IMR-90 (cell line): ENCODE data around the gene IQGAP2.

Experiments
- CEBPB ChIP-seq: IDR thresholded peaks from 2 replicates; pipeline ENCODE4 v1.6.1; 2012; ENCODE audit warnings: low read depth, low read length, improper control_type of control experiment
- CHD1 ChIP-seq: IDR thresholded peaks from 2 replicates; pipeline ENCODE4 v1.6.1; 2012; ENCODE audit warnings: low read depth, low read length, improper control_type of control experiment
- MAFK ChIP-seq: IDR thresholded peaks from 2 replicates; pipeline ENCODE4 v1.6.1; 2012; ENCODE audit warnings: low read depth, low read length, improper control_type of control experiment
- MXI1 ChIP-seq: IDR thresholded peaks from 2 replicates; pipeline ENCODE4 v1.6.1; 2012; ENCODE audit warnings: low read depth, mild to moderate bottlenecking, low read length, moderate library complexity, borderline replicate concordance
- POLR2A ChIP-seq: IDR thresholded peaks from 2 replicates; pipeline ENCODE4 v1.6.1; 2012; ENCODE audit warnings: mild to moderate bottlenecking, low read depth, low read length
- RAD21 ChIP-seq: IDR thresholded peaks from 2 replicates; pipeline ENCODE4 v1.6.1; 2012; ENCODE audit warnings: low read length, improper control_type of control experiment
- RCOR1 ChIP-seq: IDR thresholded peaks from 2 replicates; pipeline ENCODE4 v1.6.1; 2012; ENCODE audit warnings: mild to moderate bottlenecking, low read length, improper control_type of control experiment; ENCODE audit not compliant: insufficient replicate concordance
- RFX5 ChIP-seq: IDR thresholded peaks from 2 replicates; pipeline ENCODE4 v1.8.0; 2012; ENCODE audit warnings: low read depth, mild to moderate bottlenecking, low read length, moderate library complexity
- SMC3 ChIP-seq: fragments of 150-350 bp; IDR thresholded peaks from 2 replicates; pipeline ENCODE4 v1.6.1; 2016; ENCODE audit warnings: low read depth, mild to moderate bottlenecking, antibody characterized with exemption, low read length, moderate library complexity
- TF ChIP-seq, protein P1 (sequence below): conservative IDR thresholded peaks from 2 replicates; pipeline ENCODE4 v1.5.1; 2012; ENCODE audit warnings: mild to moderate bottlenecking, low read depth, low read length, improper control_type of control experiment
- TF ChIP-seq, protein P2 (sequence below): fragments of 150-350 bp; IDR thresholded peaks from 2 replicates; pipeline ENCODE4 v1.6.1; 2016; ENCODE audit warnings: low read depth, mild to moderate bottlenecking, low read length, moderate library complexity, borderline replicate concordance
- TF ChIP-seq, protein P3 (sequence below): fragments of 150-350 bp; IDR thresholded peaks from 2 replicates; pipeline ENCODE4 v1.6.1; 2017; ENCODE audit warnings: mild to moderate bottlenecking, antibody characterized with exemption, low read length, low read depth

DNA sequence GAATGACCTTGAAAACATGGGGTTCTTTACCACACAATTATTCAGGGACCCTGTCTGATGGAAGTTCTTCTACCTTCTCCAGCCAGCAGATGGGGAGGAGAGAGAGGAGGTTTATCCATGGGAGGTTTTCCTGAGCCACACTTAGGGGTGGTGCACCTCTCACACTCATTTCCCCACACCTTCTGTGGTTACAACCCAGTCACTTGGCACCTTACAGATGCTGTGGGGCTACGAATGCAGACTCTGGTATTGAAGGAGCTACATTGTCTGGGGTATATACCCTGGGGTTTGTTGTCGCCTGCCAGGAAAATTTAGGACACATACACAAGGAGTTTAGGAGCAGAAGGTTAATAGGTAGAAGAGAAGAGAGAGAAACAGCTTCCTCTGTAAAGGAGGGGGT is 152.6 kb downstream of the IQGAP2 start:
- TF ChIP-seq POLR2A (no peak), CEBPB (no peak), RCOR1 (no peak), MXI1 (no peak), MAFK (no peak), RFX5 (no peak), SMC3 (no peak), CHD1 (no peak), RAD21 (no peak)
- TF ChIP-seq, protein P1, sequence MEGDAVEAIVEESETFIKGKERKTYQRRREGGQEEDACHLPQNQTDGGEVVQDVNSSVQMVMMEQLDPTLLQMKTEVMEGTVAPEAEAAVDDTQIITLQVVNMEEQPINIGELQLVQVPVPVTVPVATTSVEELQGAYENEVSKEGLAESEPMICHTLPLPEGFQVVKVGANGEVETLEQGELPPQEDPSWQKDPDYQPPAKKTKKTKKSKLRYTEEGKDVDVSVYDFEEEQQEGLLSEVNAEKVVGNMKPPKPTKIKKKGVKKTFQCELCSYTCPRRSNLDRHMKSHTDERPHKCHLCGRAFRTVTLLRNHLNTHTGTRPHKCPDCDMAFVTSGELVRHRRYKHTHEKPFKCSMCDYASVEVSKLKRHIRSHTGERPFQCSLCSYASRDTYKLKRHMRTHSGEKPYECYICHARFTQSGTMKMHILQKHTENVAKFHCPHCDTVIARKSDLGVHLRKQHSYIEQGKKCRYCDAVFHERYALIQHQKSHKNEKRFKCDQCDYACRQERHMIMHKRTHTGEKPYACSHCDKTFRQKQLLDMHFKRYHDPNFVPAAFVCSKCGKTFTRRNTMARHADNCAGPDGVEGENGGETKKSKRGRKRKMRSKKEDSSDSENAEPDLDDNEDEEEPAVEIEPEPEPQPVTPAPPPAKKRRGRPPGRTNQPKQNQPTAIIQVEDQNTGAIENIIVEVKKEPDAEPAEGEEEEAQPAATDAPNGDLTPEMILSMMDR, result no peak
- TF ChIP-seq, protein P2, sequence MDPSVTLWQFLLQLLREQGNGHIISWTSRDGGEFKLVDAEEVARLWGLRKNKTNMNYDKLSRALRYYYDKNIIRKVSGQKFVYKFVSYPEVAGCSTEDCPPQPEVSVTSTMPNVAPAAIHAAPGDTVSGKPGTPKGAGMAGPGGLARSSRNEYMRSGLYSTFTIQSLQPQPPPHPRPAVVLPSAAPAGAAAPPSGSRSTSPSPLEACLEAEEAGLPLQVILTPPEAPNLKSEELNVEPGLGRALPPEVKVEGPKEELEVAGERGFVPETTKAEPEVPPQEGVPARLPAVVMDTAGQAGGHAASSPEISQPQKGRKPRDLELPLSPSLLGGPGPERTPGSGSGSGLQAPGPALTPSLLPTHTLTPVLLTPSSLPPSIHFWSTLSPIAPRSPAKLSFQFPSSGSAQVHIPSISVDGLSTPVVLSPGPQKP, result no peak
- TF ChIP-seq, protein P3, sequence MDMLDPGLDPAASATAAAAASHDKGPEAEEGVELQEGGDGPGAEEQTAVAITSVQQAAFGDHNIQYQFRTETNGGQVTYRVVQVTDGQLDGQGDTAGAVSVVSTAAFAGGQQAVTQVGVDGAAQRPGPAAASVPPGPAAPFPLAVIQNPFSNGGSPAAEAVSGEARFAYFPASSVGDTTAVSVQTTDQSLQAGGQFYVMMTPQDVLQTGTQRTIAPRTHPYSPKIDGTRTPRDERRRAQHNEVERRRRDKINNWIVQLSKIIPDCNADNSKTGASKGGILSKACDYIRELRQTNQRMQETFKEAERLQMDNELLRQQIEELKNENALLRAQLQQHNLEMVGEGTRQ, result no peak
